Measurements from ENCODE around the gene ALG14.

The ALG14 gene

DNA sequence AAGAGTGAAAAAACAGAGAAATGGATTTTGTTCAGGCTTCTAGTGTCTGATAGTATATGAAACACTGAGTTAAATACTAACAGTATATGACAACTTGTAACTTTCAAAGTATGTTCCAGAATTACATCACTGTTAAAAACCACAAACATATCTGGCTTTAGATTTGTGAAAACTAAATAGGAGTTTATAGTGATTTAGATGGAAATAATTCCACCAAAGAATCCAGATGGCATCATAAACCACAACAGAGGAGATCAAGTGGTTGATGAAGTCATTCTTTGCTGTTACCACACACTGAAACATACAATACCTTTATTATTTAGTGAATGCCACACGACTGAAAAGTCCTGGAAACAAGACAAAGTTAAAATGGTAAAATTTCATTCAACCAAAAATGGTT is 37.2 kb downstream of the ALG14 start (continued):
- TF ChIP-seq ZNF214 (tag by site-specific recombination; IDR thresholded peaks at IDR 0.05; ENCODE audit: borderline replicate concordance) (no peak), ZNF501 (tag by site-specific recombination; IDR thresholded peaks at IDR 0.05) (no peak), ZNF433 (tag by site-specific recombination; IDR thresholded peaks at IDR 0.05; ENCODE audit: low read depth) (no peak), ZBTB20 (tag by site-specific recombination; IDR thresholded peaks at IDR 0.05) (no peak), SP3 (tag by site-specific recombination; IDR thresholded peaks at IDR 0.05) (no peak), ZNF221 (tag by site-specific recombination; IDR thresholded peaks at IDR 0.05; ENCODE audit: borderline replicate concordance) (no peak), ZBTB21 (tag by site-specific recombination; IDR thresholded peaks at IDR 0.05) (peak; percentile 65), ZNF202 (tag by site-specific recombination; IDR thresholded peaks at IDR 0.05; ENCODE audit: borderline replicate concordance) (no peak), ZNF658 (tag by site-specific recombination; IDR thresholded peaks at IDR 0.05) (no peak), ZNF785 (tag by site-specific recombination; IDR thresholded peaks at IDR 0.05) (no peak), SCRT1 (tag by site-specific recombination; IDR thresholded peaks at IDR 0.05; ENCODE audit: borderline replicate concordance) (no peak), ZNF555 (tag by site-specific recombination; conservative IDR thresholded peaks at IDR 0.05) (no peak), ZNF140 (tag by site-specific recombination; IDR thresholded peaks at IDR 0.05) (no peak), ZNF311 (tag by site-specific recombination; IDR thresholded peaks at IDR 0.05; ENCODE audit: borderline replicate concordance) (no peak), ZNF560 (tag by site-specific recombination; IDR thresholded peaks at IDR 0.05; ENCODE audit: borderline replicate concordance) (no peak), ZNF768 (tag by site-specific recombination; IDR thresholded peaks at IDR 0.05) (no peak)
- TF ChIP-seq, protein P1, sequence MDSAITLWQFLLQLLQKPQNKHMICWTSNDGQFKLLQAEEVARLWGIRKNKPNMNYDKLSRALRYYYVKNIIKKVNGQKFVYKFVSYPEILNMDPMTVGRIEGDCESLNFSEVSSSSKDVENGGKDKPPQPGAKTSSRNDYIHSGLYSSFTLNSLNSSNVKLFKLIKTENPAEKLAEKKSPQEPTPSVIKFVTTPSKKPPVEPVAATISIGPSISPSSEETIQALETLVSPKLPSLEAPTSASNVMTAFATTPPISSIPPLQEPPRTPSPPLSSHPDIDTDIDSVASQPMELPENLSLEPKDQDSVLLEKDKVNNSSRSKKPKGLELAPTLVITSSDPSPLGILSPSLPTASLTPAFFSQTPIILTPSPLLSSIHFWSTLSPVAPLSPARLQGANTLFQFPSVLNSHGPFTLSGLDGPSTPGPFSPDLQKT (IDR thresholded peaks at IDR 0.05; ENCODE audit: borderline replicate concordance, low read depth, low read length): no peak
- TF ChIP-seq, protein P2, sequence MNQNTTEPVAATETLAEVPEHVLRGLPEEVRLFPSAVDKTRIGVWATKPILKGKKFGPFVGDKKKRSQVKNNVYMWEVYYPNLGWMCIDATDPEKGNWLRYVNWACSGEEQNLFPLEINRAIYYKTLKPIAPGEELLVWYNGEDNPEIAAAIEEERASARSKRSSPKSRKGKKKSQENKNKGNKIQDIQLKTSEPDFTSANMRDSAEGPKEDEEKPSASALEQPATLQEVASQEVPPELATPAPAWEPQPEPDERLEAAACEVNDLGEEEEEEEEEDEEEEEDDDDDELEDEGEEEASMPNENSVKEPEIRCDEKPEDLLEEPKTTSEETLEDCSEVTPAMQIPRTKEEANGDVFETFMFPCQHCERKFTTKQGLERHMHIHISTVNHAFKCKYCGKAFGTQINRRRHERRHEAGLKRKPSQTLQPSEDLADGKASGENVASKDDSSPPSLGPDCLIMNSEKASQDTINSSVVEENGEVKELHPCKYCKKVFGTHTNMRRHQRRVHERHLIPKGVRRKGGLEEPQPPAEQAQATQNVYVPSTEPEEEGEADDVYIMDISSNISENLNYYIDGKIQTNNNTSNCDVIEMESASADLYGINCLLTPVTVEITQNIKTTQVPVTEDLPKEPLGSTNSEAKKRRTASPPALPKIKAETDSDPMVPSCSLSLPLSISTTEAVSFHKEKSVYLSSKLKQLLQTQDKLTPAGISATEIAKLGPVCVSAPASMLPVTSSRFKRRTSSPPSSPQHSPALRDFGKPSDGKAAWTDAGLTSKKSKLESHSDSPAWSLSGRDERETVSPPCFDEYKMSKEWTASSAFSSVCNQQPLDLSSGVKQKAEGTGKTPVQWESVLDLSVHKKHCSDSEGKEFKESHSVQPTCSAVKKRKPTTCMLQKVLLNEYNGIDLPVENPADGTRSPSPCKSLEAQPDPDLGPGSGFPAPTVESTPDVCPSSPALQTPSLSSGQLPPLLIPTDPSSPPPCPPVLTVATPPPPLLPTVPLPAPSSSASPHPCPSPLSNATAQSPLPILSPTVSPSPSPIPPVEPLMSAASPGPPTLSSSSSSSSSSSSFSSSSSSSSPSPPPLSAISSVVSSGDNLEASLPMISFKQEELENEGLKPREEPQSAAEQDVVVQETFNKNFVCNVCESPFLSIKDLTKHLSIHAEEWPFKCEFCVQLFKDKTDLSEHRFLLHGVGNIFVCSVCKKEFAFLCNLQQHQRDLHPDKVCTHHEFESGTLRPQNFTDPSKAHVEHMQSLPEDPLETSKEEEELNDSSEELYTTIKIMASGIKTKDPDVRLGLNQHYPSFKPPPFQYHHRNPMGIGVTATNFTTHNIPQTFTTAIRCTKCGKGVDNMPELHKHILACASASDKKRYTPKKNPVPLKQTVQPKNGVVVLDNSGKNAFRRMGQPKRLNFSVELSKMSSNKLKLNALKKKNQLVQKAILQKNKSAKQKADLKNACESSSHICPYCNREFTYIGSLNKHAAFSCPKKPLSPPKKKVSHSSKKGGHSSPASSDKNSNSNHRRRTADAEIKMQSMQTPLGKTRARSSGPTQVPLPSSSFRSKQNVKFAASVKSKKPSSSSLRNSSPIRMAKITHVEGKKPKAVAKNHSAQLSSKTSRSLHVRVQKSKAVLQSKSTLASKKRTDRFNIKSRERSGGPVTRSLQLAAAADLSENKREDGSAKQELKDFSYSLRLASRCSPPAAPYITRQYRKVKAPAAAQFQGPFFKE (tag by site-specific recombination; IDR thresholded peaks at IDR 0.05; ENCODE audit: borderline replicate concordance): no peak

DNA sequence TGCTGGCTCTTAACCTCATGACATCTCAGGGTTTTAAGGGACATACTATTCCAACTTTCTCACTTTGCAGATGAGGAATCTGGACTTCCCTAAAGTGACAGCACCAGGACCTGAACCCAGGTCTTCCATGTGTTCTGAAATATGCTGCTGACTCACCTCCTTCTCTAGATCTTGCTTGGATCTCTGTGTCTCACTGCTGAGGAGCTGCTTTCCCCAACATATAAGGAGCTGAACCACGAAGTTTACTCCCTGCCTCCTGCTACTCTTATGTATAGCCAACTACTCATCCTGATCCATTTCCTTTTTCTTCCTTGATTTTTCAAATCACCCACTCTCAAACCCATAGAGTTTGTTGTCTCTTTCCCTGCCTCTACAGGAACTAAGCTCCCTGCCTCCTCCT is 38.2 kb downstream of the ALG14 start:
- Histone ChIP-seq H3K36me3 (ENCODE audit: control insufficient read depth in 2 of 2, insufficient read depth in 1 of 2, low read length in 2 of 2) (no peaks in the 10 kb centered on the region), H3K9me3 (ENCODE audit: control insufficient read depth, insufficient read depth, low read depth, low read length) (no peaks in the 10 kb centered on the region), H3K27ac (ENCODE audit: extremely low read depth, low read depth, low read length) (no peak overlapping the region), H3K4me3 (ENCODE audit: low read depth, low read length) (no peak overlapping the region), H3K4me1 (ENCODE audit: control insufficient read depth, insufficient read depth, low read length) (no peaks in the 10 kb centered on the region)
- CTCF ChIA-PET: interaction anchor here (2.0 kb wide), 1 partner anchor 180 kb away, joined by 10 read pairs; no protein-coding TSS in a partner anchor
- TF ChIP-seq ZNF335 (tag by site-specific recombination; conservative IDR thresholded peaks at IDR 0.05) (no peak), GLIS1 (tag by site-specific recombination; IDR thresholded peaks at IDR 0.05) (no peak), ZNF777 (tag by site-specific recombination; IDR thresholded peaks at IDR 0.05; ENCODE audit: borderline replicate concordance) (no peak), ZNF501 (tag by site-specific recombination; IDR thresholded peaks at IDR 0.05) (no peak)
- POLR2A ChIA-PET: no interaction called here

Data from HEK293 (cell line).